Stimulated activated naive B cell treated with anti-CD40 and anti-IgM and Interleukin-4, amounts not matched to agents 10 μg/mL and 1 μg/mL and 100 μg/mL, for 72 hours (primary cell): ENCODE measurements around the gene ACSS2.

Source experiments
- ATAC-seq, 2 donors: fragments of 150-1000 bp; cut with Tn5 transposase; replicated peaks; 2 replicates each; pipeline ENCODE4 v1.10.0; 2021; ENCODE audit warnings: moderate library complexity in 1 of 2
- DNase-seq: peaks from one replicate; pipeline ENCODE4 v3.0.0; 2021
- H3K27ac Mint-ChIP-seq: one replicate; pipeline ENCODE4 v1.8.0; 2022; ENCODE audit warnings: mild to moderate bottlenecking, mixed read lengths
- H3K27me3 Mint-ChIP-seq, 2 donors: one replicate each; pipeline ENCODE4 v1.8.0; 2022; ENCODE audit warnings: mixed read lengths in 2 of 2
- H3K36me3 Mint-ChIP-seq, 2 donors: one replicate each; pipeline ENCODE4 v1.8.0; 2022; ENCODE audit warnings: mixed read lengths in 2 of 2, mild to moderate bottlenecking in 1 of 2
- H3K4me1 Mint-ChIP-seq, 2 donors: one replicate each; pipeline ENCODE4 v1.8.0; 2022; ENCODE audit warnings: mixed read lengths in 2 of 2, mild to moderate bottlenecking in 1 of 2
- H3K4me3 Mint-ChIP-seq, 2 donors: one replicate each; pipeline ENCODE4 v1.8.0; 2022; ENCODE audit warnings: mild to moderate bottlenecking in 2 of 2, mixed read lengths in 2 of 2, moderate library complexity in 1 of 2
- H3K9me3 Mint-ChIP-seq, 2 donors: one replicate each; pipeline ENCODE4 v1.8.0; 2022; ENCODE audit warnings: mixed read lengths in 2 of 2, mild to moderate bottlenecking in 1 of 2

ACSS2 gene

DNA sequence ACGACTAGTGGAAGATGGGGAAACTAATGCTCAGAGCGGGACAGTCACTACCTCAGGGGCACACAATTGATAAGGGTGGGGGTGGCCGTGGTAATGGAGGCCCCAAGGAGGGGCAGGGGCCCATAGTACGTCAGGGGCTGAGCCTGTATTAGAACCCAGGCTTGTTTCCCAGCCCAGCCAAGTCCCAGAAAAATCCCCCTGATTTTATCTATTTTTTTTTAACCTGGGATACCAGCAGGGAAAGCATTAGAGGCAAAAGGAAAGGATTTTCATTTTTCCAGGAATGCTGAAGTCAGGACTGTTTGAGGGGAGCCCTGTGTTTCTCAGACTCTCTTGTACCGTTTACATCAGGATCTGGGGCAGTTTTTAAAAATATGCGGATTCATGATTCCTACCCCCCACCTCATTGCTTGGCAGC, 79.6 kb downstream of the ACSS2 start:
- Mint-ChIP-seq H3K27ac (peak overlapping the region; percentile 99), H3K27me3 (no peaks in the 10 kb centered on the region), H3K36me3 (peaks cover 6 to 10% of the 10 kb centered on the region in 2 donors), H3K9me3 (no peaks in the 10 kb centered on the region), H3K4me1 (peaks cover 19 to 28% of the 10 kb centered on the region in 2 donors), H3K4me3 (peak overlapping the region; percentile 93 to 97)
- ATAC-seq (no peak), DNase-seq (no peak)

DNA sequence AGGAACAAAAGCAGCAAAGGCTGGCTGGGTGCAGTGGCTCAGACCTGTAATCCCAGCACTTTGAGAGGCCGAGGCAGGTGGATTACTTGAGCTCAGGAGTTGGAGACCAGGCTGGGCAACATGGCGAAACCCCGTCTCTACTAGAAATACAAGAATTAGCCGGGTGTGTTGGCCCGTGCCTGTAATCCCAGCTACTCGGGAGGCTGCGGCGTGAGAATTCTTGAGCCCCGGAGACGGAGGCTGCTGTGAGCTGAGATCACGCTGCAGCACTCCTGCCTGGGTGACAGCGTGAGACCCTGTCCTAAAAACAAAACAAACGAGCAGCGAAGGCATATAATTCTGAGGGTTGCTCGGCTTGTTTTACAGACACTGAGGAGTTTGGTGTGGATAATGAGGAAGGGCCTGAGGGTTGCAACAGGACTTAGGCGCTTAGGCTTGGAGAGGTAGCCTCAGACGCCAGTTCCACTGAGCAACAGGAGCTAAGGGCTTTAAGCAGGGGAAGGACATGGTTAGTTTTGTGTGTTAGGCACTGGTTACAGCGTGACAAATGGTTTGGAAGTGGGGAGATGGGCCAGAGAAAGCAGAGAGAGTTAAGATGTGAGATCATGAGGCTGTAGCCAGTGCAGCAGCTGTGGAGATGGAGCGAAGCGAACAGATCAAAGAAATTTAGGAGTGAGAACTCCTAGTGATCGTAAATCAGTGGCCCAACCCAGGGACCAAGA, 80.5 kb downstream of the ACSS2 start:
- no peaks in the 10 kb centered on the region for H3K9me3 Mint-ChIP-seq
- DNase-seq (no peak), ATAC-seq (no peak)
- H3K4me1 Mint-ChIP-seq = peaks cover 19 to 28% of the 10 kb centered on the region in 2 donors
- no peaks in the 10 kb centered on the region for H3K27me3 Mint-ChIP-seq
- no peak overlapping the region for H3K27ac Mint-ChIP-seq
- no peak overlapping the region for H3K4me3 Mint-ChIP-seq
- H3K36me3 Mint-ChIP-seq = peaks cover 6 to 10% of the 10 kb centered on the region in 2 donors

DNA sequence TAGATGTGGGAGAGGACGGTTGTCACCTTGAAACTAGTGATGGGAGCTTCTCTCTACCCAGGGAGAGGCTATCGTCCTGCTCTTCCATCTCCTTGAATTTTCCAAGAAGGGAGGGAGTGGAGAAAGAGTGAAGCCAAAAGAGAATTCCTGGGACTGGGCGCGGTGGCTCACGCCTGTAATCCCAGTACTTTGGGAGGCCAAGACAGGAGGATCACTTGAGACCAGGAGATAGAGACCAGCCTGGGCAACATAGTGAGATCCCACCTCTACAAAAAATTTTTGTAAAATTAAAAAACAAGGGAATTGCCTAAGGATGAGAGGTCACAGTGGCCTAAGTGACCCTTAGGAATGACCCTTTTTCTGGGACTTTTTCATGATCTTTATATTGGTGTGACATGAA, 88.1 kb downstream of the ACSS2 start:
- peaks cover 0 to 4% of the 10 kb centered on the region in 2 donors for H3K27me3 Mint-ChIP-seq
- no peaks in the 10 kb centered on the region for H3K36me3 Mint-ChIP-seq
- no peak overlapping the region for H3K4me3 Mint-ChIP-seq
- H3K9me3 Mint-ChIP-seq = no peaks in the 10 kb centered on the region
- DNase-seq = no peak
- no peak overlapping the region for H3K27ac Mint-ChIP-seq
- ATAC-seq = no peak
- peaks cover 4 to 5% of the 10 kb centered on the region in 2 donors for H3K4me1 Mint-ChIP-seq

DNA sequence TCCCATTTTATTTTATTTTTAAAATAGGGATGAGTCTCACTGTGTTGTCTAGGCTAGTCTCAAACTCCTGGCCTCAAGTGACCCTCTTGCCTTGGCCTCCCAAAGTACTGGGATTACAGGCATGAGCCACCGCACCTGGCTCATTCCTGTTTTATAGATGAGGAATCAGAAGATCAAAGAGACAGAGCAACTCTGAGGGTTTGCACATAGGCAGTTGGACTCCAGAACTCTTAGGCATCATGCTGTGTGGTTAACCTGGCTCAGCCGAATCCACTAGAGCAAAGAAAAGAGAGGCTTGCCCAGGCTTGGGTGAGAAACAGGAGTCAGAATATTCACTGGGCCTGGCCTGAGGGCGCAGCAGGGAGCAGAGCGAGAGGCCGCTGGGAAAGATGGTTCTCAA, 88.6 kb downstream of the ACSS2 start:
- H3K27me3 Mint-ChIP-seq = peaks cover 0 to 4% of the 10 kb centered on the region in 2 donors

DNA sequence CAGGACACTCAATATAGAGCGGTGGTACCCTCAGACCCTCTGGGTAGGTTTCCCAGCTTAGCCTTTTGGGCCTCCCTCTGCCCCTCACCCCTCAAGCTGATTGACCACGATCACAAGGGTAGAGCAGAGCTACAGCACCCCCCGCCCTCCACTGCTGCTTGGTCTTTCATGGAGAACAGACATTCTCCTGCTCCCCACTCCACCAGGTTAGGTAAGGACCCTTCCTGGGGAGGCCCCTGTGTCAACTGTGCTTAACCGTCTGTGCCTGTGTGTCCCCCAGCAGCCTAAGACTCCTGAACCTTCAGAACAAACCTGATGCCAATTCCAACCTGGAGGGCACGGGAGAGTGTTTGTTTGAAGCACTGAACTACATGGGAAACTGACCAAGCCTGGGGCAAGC, 91.0 kb downstream of the ACSS2 start:
- ATAC-seq = no peak
- Mint-ChIP-seq H3K27ac (no peak overlapping the region), H3K36me3 (no peaks in the 10 kb centered on the region)

More for the DNA sequence above, 88.6 kb downstream of the ACSS2 start:
- H3K27ac Mint-ChIP-seq = no peak overlapping the region
- no peaks in the 10 kb centered on the region for H3K36me3 Mint-ChIP-seq
- DNase-seq = no peak
- no peak overlapping the region for H3K4me3 Mint-ChIP-seq
- H3K4me1 Mint-ChIP-seq = peaks cover 4 to 5% of the 10 kb centered on the region in 2 donors
- H3K9me3 Mint-ChIP-seq = no peaks in the 10 kb centered on the region
- no peak for ATAC-seq

DNA sequence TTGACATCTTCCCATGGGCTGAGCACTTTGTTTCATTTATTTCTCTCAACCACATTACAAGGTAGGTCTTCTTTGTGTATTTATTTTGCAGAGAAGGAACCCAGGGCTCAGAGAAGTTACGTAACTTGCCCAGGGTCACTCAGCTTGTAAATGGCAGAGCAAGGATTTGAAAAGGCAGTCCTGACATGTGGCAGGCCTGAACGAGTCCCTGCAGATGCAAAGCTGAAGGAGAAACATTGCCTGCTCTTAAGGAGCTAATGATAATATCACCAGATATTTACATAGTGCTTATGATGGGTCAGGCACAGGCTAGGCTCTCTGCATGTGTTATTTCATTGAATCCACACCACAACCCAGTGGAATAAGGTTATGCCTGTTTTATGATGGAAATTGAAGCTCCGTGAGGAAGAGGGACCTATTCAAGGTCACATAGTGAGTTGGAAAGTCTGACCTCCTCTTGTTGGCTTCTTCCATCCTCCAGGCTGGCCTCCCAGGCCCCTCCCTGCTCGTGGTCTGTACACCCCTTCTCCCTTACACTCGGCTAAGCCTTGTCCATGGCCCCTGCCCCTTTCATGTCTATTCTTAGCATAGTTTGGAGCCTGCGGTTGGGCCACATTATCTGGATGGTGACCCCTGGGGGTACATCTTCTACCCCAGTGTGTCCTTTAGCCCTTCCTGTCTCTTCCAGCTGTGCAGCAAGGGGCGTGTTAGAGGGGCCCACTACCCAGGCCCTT, 91.8 kb downstream of the ACSS2 start:
- H3K27me3 Mint-ChIP-seq = peaks cover 3 to 4% of the 10 kb centered on the region in 2 donors
- no peaks in the 10 kb centered on the region for H3K9me3 Mint-ChIP-seq
- no peaks in the 10 kb centered on the region for H3K4me1 Mint-ChIP-seq
- no peak for DNase-seq
- H3K36me3 Mint-ChIP-seq = no peaks in the 10 kb centered on the region
- H3K27ac Mint-ChIP-seq = no peak overlapping the region
- no peak overlapping the region for H3K4me3 Mint-ChIP-seq
- ATAC-seq = no peak

More for the DNA sequence above, 91.0 kb downstream of the ACSS2 start:
- no peak overlapping the region for H3K4me3 Mint-ChIP-seq
- no peaks in the 10 kb centered on the region for H3K4me1 Mint-ChIP-seq
- H3K9me3 Mint-ChIP-seq = no peaks in the 10 kb centered on the region
- no peak for DNase-seq
- H3K27me3 Mint-ChIP-seq = peaks cover 0 to 4% of the 10 kb centered on the region in 2 donors

DNA sequence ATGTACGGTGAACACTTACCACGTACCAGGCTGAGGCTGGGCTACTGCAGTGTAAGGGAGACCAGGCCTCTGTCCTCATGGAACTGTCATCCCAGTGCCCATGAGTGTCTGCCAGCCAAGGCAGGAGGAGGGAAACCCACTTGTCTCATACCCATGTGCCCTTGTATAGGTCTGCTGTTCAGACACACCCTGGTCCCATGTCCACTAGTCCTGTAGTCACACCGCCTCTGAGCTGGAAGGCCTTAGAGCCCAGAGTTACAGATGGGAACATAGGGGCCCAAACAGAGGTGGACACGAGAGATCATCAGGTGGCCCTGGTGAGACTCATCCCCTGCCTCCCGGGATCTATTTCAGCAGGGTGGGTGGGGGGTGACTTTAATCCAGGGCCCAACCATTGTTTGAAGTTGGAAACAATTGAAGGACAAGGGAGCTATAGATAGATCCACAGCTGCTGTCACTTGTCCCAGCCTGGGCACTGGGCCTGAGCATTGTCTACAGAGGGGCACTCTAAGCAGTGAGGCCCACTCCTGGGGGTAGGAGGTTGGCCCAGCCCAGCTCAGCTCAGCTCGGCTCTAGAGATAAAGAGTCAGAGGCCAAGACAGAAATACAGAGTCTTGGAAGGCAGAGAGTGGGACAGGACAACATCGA, 93.9 kb downstream of the ACSS2 start:
- DNase-seq (no peak), ATAC-seq (no peak)
- H3K27ac Mint-ChIP-seq = no peak overlapping the region
- no peaks in the 10 kb centered on the region for H3K9me3 Mint-ChIP-seq
- no peaks in the 10 kb centered on the region for H3K36me3 Mint-ChIP-seq
- peaks cover 4 to 9% of the 10 kb centered on the region in 2 donors for H3K27me3 Mint-ChIP-seq
- no peaks in the 10 kb centered on the region for H3K4me1 Mint-ChIP-seq
- H3K4me3 Mint-ChIP-seq = no peak overlapping the region

DNA sequence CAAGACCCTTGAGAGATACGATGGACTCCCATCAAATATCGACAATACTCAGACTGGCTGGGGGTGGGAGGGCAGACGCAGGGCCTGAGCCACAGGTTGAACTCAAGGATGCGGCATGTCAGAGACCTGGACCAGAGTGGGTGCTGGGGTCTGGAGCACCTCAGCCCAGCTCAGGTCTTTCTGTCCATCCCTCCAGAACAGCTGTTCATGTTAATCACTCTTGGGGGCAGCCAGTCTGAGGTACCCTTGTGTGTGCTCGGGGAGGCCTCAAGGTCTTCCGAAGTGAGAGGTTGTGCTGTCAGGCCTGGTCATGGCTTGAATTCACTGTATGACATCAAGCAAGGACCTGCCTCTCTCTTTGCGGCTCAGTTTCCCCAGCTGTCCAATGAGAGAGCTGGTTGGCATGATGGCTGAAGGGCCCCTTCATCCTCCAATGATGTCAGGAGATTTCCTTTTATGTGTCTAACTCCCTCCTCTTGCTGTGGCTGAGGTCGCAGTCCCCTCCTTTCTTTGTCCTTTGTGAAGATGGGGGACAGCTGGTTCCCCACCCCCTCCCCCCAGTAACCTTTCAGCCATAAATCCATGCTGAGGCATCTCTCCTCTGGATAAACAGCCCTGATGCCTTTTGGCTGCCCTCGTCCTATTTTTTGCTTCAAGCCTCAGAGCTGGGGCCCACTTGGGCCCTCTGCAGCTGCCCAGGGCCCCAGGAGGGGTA, 94.6 kb downstream of the ACSS2 start:
- Mint-ChIP-seq H3K4me1 (no peaks in the 10 kb centered on the region), H3K27ac (no peak overlapping the region), H3K4me3 (no peak overlapping the region), H3K27me3 (peaks cover 4 to 9% of the 10 kb centered on the region in 2 donors), H3K36me3 (no peaks in the 10 kb centered on the region), H3K9me3 (no peaks in the 10 kb centered on the region)
- ATAC-seq (no peak), DNase-seq (no peak)

DNA sequence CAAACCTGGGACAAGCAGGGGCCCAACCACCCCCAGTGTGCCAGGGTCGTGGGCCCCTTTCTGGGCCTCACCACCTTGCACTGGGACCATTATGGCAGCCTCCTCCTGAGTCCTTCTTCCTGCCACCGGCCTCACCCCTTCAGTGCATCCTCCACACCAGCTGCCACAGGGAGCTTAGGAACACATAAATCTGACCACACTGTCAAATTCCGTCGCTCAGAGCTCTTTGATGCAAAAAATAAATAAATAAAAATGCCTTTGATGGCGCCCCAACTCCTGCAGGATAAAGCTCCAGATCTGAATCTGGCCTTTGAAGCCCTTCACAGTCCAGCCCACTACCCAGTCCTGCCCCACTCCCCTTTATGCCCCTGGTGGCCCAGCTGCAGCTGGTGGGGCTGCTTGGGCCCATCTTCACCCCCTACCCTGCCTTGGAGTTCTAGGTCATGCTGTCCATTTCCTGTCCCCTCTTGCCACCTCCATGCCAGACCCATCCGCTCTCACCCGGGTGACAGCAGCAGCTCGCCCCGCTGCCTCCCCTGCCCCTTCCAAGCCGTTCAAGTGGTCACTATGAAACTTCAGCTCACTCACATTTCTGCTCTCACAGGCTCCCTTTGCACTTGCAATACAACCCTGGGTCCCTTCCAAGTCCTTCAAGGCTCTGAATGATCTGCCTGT, 95.3 kb downstream of the ACSS2 start:
- DNase-seq (no peak), ATAC-seq (no peak)
- Mint-ChIP-seq H3K9me3 (no peaks in the 10 kb centered on the region), H3K4me1 (no peaks in the 10 kb centered on the region), H3K4me3 (no peak overlapping the region), H3K27me3 (peaks cover 4 to 9% of the 10 kb centered on the region in 2 donors), H3K27ac (no peak overlapping the region), H3K36me3 (no peaks in the 10 kb centered on the region)

DNA sequence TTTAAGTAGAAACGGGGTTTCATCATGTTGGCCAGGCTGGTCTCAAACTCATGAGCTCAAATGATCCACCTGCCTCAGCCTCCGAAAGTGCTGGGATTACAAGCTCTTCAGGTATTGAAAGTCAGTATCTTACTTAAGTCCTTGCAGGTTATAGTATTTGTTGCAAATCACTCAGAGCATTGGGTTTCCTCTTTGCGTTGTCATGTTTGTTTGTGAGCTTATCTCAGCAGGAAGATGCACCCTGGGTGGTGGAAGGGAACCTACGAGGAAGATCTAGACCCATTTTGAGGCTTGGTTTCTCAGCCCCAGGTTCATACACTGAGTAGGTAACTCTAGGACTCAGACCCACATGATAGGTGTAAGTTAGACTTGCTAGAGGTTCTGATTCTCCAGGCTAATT, 97.8 kb downstream of the ACSS2 start:
- no peak overlapping the region for H3K4me3 Mint-ChIP-seq
- H3K27ac Mint-ChIP-seq = no peak overlapping the region
- no peaks in the 10 kb centered on the region for H3K9me3 Mint-ChIP-seq
- no peaks in the 10 kb centered on the region for H3K4me1 Mint-ChIP-seq
- peaks cover 4 to 17% of the 10 kb centered on the region in 2 donors for H3K27me3 Mint-ChIP-seq
- no peaks in the 10 kb centered on the region for H3K36me3 Mint-ChIP-seq
- no peak for DNase-seq
- no peak for ATAC-seq

DNA sequence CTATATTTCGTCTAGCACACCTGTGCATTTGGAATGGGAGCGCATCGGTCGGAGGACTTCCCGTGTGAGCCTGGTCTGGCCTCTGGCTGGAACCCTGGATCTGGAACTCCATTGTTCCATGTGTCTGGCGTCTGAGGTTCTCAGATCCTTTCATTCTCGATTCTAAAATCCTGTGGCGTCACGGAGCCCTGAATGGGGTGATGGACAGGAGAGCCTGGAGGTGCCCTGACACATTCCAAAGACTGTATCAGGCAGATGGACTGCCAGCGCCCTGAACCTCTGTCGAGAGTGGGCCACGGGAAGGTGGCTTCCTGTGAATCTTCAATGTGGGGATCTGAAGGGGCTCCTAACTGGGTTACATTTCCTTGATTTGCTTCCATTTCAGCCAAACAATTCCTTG, 99.9 kb downstream of the ACSS2 start:
- H3K4me3 Mint-ChIP-seq = no peak overlapping the region
- H3K9me3 Mint-ChIP-seq = no peaks in the 10 kb centered on the region
- ATAC-seq (no peak), DNase-seq (no peak)
- no peaks in the 10 kb centered on the region for H3K36me3 Mint-ChIP-seq
- H3K27me3 Mint-ChIP-seq = peaks cover 6 to 24% of the 10 kb centered on the region in 2 donors
- no peak overlapping the region for H3K27ac Mint-ChIP-seq
- no peaks in the 10 kb centered on the region for H3K4me1 Mint-ChIP-seq
